Mesendoderm (in vitro differentiated cells): Measurements from ENCODE around the gene CTNNA3.

Source experiments
- DNase-seq: peaks from one replicate; pipeline ENCODE4 v3.0.0; 2013
- H2AK5ac ChIP-seq: 2 replicates; pipeline ENCODE4 v1.6.1; 2013; ENCODE audit warnings: low read length, inconsistent platforms
- H2BK120ac ChIP-seq: 2 replicates; pipeline ENCODE4 v1.6.1; 2013; ENCODE audit warnings: low read depth, mild to moderate bottlenecking, low read length, moderate library complexity, mixed read lengths
- H2BK15ac ChIP-seq: replicated peaks from 2 replicates; pipeline ENCODE4 v1.6.1; 2013; ENCODE audit warnings: low read depth, mild to moderate bottlenecking, moderate library complexity
- H2BK5ac ChIP-seq: 2 replicates; pipeline ENCODE4 v1.6.1; 2013; ENCODE audit warnings: low read length, inconsistent platforms
- H3K18ac ChIP-seq: 2 replicates; pipeline ENCODE4 v1.6.1; 2013; ENCODE audit warnings: mild to moderate bottlenecking, low read length, mixed read lengths
- H3K23ac ChIP-seq: one replicate; pipeline ENCODE4 v1.6.1; 2013; ENCODE audit warnings: low read length
- H3K27ac ChIP-seq: 2 replicates; pipeline ENCODE4 v1.5.1; 2013; ENCODE audit warnings: low read depth, mild to moderate bottlenecking, inconsistent platforms, low read length, moderate library complexity
- H3K27me3 ChIP-seq: 2 replicates; pipeline ENCODE4 v1.6.1; 2013; ENCODE audit warnings: low read length, control low read depth, mild to moderate bottlenecking, inconsistent platforms; ENCODE audit not compliant: insufficient read depth, poor library complexity
- H3K36me3 ChIP-seq: 2 replicates; pipeline ENCODE4 v1.6.1; 2013; ENCODE audit warnings: low read length, inconsistent platforms; ENCODE audit not compliant: control insufficient read depth, insufficient read depth
- H3K4ac ChIP-seq: one replicate; pipeline ENCODE4 v1.6.1; 2013; ENCODE audit warnings: low read depth, mild to moderate bottlenecking, low read length, moderate library complexity
- H3K4me1 ChIP-seq: 2 replicates; pipeline ENCODE4 v1.6.1; 2013; ENCODE audit warnings: low read depth, low read length, inconsistent platforms; ENCODE audit not compliant: control insufficient read depth
- H3K4me2 ChIP-seq: 2 replicates; pipeline ENCODE4 v1.6.1; 2013; ENCODE audit warnings: low read length
- H3K4me3 ChIP-seq: 2 replicates; pipeline ENCODE4 v1.5.1; 2013; ENCODE audit warnings: mild to moderate bottlenecking, low read length
- H3K56ac ChIP-seq: one replicate; pipeline ENCODE4 v1.6.1; 2013; ENCODE audit warnings: low read length
- H3K79me1 ChIP-seq: 2 replicates; pipeline ENCODE4 v1.6.1; 2013; ENCODE audit warnings: low read length, inconsistent platforms
- H3K79me2 ChIP-seq: 2 replicates; pipeline ENCODE4 v1.6.1; 2013; ENCODE audit warnings: mild to moderate bottlenecking, low read length; ENCODE audit not compliant: control insufficient read depth, insufficient read depth
- H3K9ac ChIP-seq: 2 replicates; pipeline ENCODE4 v1.6.1; 2013; ENCODE audit warnings: low read length, inconsistent platforms
- H4K5ac ChIP-seq: one replicate; pipeline ENCODE4 v1.6.1; 2013; ENCODE audit warnings: low read length
- H4K8ac ChIP-seq: one replicate; pipeline ENCODE4 v1.6.1; 2013; ENCODE audit warnings: low read depth, mild to moderate bottlenecking, control low read depth, low read length, moderate library complexity
- WGBS: extraction: QIAGEN DNeasy Blood & Tissue Kit; methylation state at CpG from one replicate; pipeline ENCODE4 v1.1.7; 2013; ENCODE audit warnings: low lambda C conversion rate, missing lambda C conversion rate; ENCODE audit not compliant: insufficient coverage; ENCODE audit errors: extremely low coverage; 5-methylcytosine and 5-hydroxymethylcytosine counted together

CTNNA3 gene

GRCh38 chr10:66746711-66747110, 949.3 kb downstream of the CTNNA3 start:
- Histone ChIP-seq H3K23ac (no peak overlapping the region), H3K36me3 (no peaks in the 10 kb centered on the region), H3K4me2 (no peak overlapping the region), H2AK5ac (no peak overlapping the region), H4K8ac (no peak overlapping the region), H3K79me1 (no peaks in the 10 kb centered on the region), H4K5ac (no peak overlapping the region), H3K4me1 (no peaks in the 10 kb centered on the region), H3K27ac (no peak overlapping the region), H2BK5ac (no peak overlapping the region), H3K4ac (no peak overlapping the region), H3K4me3 (no peak overlapping the region), H3K56ac (no peak overlapping the region), H3K79me2 (no peaks in the 10 kb centered on the region), H2BK120ac (no peak overlapping the region), H3K18ac (no peak overlapping the region), H3K9ac (no peak overlapping the region), H3K27me3 (no peaks in the 10 kb centered on the region), H2BK15ac (no peak overlapping the region)
- WGBS: no CpG with 5 or more reads among the region's 2 CpGs
- DNase-seq: no peak

GRCh38 chr10:66746246-66746645, 949.7 kb downstream of the CTNNA3 start:
- Histone ChIP-seq H3K4me1 (no peaks in the 10 kb centered on the region), H3K27me3 (no peaks in the 10 kb centered on the region), H2AK5ac (no peak overlapping the region), H3K56ac (no peak overlapping the region), H2BK5ac (no peak overlapping the region), H3K4ac (no peak overlapping the region), H3K27ac (no peak overlapping the region), H2BK120ac (no peak overlapping the region), H2BK15ac (no peak overlapping the region), H4K5ac (no peak overlapping the region), H3K79me1 (no peaks in the 10 kb centered on the region), H4K8ac (no peak overlapping the region), H3K4me3 (no peak overlapping the region), H3K23ac (no peak overlapping the region), H3K18ac (no peak overlapping the region), H3K4me2 (no peak overlapping the region), H3K36me3 (no peaks in the 10 kb centered on the region), H3K9ac (no peak overlapping the region), H3K79me2 (no peaks in the 10 kb centered on the region)
- no peak for DNase-seq

- no peak overlapping the region for H3K56ac ChIP-seq
- no CpG with 5 or more reads among the region's 2 CpGs for WGBS
- no peak overlapping the region for H3K4ac ChIP-seq
- no peaks in the 10 kb centered on the region for H3K79me2 ChIP-seq
- H3K4me2 ChIP-seq: no peak overlapping the region
- H2BK120ac ChIP-seq: no peak overlapping the region
- H3K27me3 ChIP-seq: no peaks in the 10 kb centered on the region
- H2AK5ac ChIP-seq: no peak overlapping the region
- H2BK15ac ChIP-seq: no peak overlapping the region
- H3K4me3 ChIP-seq: no peak overlapping the region
- H2BK5ac ChIP-seq: no peak overlapping the region
- H4K8ac ChIP-seq: no peak overlapping the region
- no peaks in the 10 kb centered on the region for H3K36me3 ChIP-seq
- no peaks in the 10 kb centered on the region for H3K79me1 ChIP-seq
- H4K5ac ChIP-seq: no peak overlapping the region
- H3K23ac ChIP-seq: no peak overlapping the region
- no peak overlapping the region for H3K27ac ChIP-seq
- H3K4me1 ChIP-seq: no peaks in the 10 kb centered on the region
- no peak overlapping the region for H3K9ac ChIP-seq
- H3K18ac ChIP-seq: no peak overlapping the region
- DNase-seq: no peak
Measured at GRCh38 chr10:66744915-66745314, 951.1 kb downstream of the CTNNA3 start.

DNA sequence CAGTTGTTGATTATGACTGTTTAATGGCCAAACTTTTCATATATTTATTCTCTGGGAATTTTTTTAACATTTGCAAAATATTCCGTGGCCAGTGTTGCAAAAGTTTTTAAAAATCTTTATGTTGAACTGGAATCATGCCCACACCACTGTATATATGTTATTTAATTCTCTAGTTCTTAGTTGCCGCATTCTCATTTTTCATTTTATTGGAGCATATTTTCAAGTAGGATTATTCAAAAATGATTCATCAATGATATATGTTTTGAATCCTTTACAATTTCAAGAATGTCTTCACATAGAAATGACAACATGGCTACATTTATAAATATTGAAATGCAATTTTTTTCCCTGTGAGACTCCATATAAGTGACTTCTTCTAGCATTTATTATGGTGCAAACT, 958.8 kb downstream of the CTNNA3 start:
- Histone ChIP-seq H3K27me3 (no peaks in the 10 kb centered on the region), H3K9ac (no peak overlapping the region), H3K4me2 (no peak overlapping the region), H3K4me3 (no peak overlapping the region), H3K4ac (no peak overlapping the region), H2AK5ac (no peak overlapping the region), H4K8ac (no peak overlapping the region), H3K23ac (no peak overlapping the region), H2BK5ac (no peak overlapping the region), H3K18ac (no peak overlapping the region), H3K4me1 (no peaks in the 10 kb centered on the region), H3K56ac (no peak overlapping the region), H3K79me2 (no peaks in the 10 kb centered on the region), H3K27ac (no peak overlapping the region), H2BK120ac (no peak overlapping the region), H3K79me1 (no peaks in the 10 kb centered on the region), H4K5ac (no peak overlapping the region), H3K36me3 (no peaks in the 10 kb centered on the region), H2BK15ac (no peak overlapping the region)
- no CpG with 5 or more reads among the region's 2 CpGs for WGBS
- DNase-seq: no peak

DNA sequence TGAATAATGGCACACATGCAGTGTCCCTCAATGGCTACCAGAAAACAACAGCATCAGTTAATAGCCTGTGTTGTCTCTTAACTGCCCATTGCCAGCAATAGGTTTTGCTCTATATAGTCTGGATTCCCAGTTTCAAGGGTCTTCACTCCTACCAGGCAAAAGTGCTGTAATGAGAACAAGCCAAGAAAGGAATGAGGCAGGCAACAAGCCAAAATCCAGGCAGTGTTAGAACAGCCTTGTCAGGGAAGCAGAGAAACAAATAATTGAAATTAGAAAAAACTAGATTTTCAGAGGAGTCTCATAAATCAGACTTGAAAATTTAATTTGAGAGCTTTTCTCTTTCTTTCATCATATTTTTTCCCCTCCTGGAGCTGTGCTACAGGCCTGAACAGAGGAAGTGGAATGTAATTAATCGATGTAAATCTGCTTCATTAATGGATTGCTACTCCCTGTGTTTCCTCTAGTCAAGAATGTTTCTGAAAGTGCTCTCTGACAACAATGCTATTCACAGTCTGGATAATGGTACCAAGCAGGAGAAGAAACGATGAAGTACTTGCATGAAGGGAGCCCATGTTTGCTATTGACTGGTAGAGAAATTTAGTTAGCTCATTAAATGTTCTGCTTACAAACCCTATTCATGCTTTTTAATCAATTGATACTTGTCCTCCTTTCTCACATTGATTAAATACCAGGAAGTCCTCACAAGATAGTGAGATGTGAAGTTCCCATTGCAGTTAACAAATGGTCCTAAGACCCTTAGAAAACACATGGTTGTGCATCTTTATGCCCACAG, 972.2 kb downstream of the CTNNA3 start:
- no peak overlapping the region for H3K4me3 ChIP-seq
- no peak for DNase-seq
- H2BK120ac ChIP-seq: no peak overlapping the region
- no peaks in the 10 kb centered on the region for H3K36me3 ChIP-seq
- no peaks in the 10 kb centered on the region for H3K4me1 ChIP-seq
- no peaks in the 10 kb centered on the region for H3K79me2 ChIP-seq
- H4K8ac ChIP-seq: no peak overlapping the region
- H3K27me3 ChIP-seq: no peaks in the 10 kb centered on the region
- no peak overlapping the region for H3K56ac ChIP-seq
- no peak overlapping the region for H3K9ac ChIP-seq
- H4K5ac ChIP-seq: no peak overlapping the region
- H2BK5ac ChIP-seq: no peak overlapping the region
- no peak overlapping the region for H2AK5ac ChIP-seq
- no peak overlapping the region for H2BK15ac ChIP-seq
- H3K23ac ChIP-seq: no peak overlapping the region
- no CpG with 5 or more reads among the region's 2 CpGs for WGBS
- no peak overlapping the region for H3K27ac ChIP-seq
- H3K79me1 ChIP-seq: no peaks in the 10 kb centered on the region
- H3K4ac ChIP-seq: no peak overlapping the region
- no peak overlapping the region for H3K18ac ChIP-seq
- H3K4me2 ChIP-seq: no peak overlapping the region

- H4K5ac ChIP-seq: no peak overlapping the region
- no peak overlapping the region for H3K18ac ChIP-seq
- H3K56ac ChIP-seq: no peak overlapping the region
- H3K4me3 ChIP-seq: no peak overlapping the region
- no peak for DNase-seq
- no peak overlapping the region for H3K27ac ChIP-seq
- no peak overlapping the region for H2BK120ac ChIP-seq
- no peaks in the 10 kb centered on the region for H3K36me3 ChIP-seq
- H4K8ac ChIP-seq: no peak overlapping the region
- H3K9ac ChIP-seq: no peak overlapping the region
- H2BK15ac ChIP-seq: no peak overlapping the region
- H3K79me1 ChIP-seq: no peaks in the 10 kb centered on the region
- WGBS: no CpG with 5 or more reads among the region's 1 CpG
- no peaks in the 10 kb centered on the region for H3K4me1 ChIP-seq
- H3K27me3 ChIP-seq: no peaks in the 10 kb centered on the region
- H3K4me2 ChIP-seq: no peak overlapping the region
- no peak overlapping the region for H2AK5ac ChIP-seq
- no peaks in the 10 kb centered on the region for H3K79me2 ChIP-seq
- H3K4ac ChIP-seq: no peak overlapping the region
- no peak overlapping the region for H3K23ac ChIP-seq
- no peak overlapping the region for H2BK5ac ChIP-seq
Measured at GRCh38 chr10:66719483-66719882, 976.5 kb downstream of the CTNNA3 start.
